ENCODE results near the gene FARS2.

DNA sequence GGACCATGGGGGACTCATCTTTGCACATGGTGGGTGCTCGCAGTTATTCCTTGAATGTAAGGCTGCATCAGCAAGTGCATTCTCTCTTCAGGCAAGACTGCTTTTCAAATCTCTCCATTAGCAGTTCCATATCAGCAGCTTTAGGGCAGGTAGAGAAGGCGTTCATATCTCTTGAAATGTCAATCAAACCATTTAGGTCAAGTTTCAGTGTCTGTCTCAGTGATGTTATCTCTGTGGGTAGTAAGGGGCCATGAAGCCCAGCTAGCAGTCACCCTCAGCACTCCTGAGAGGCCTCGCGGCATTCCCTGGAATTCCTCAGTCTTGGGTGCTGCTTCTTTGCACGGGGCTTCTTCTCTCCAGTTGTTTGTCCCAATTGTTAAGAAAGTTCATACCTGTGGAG, 24.2 kb downstream of the FARS2 start:
- TF ChIP-seq EZH2phosphoT487 (IDR thresholded peaks at IDR 0.05; ENCODE audit: low read depth), result no peak
- TF ChIP-seq, protein P1, sequence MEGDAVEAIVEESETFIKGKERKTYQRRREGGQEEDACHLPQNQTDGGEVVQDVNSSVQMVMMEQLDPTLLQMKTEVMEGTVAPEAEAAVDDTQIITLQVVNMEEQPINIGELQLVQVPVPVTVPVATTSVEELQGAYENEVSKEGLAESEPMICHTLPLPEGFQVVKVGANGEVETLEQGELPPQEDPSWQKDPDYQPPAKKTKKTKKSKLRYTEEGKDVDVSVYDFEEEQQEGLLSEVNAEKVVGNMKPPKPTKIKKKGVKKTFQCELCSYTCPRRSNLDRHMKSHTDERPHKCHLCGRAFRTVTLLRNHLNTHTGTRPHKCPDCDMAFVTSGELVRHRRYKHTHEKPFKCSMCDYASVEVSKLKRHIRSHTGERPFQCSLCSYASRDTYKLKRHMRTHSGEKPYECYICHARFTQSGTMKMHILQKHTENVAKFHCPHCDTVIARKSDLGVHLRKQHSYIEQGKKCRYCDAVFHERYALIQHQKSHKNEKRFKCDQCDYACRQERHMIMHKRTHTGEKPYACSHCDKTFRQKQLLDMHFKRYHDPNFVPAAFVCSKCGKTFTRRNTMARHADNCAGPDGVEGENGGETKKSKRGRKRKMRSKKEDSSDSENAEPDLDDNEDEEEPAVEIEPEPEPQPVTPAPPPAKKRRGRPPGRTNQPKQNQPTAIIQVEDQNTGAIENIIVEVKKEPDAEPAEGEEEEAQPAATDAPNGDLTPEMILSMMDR (IDR thresholded peaks at IDR 0.05; ENCODE audit: low read depth, low read length), result no peak

All from OCI-LY3 (cell line).